ENCODE measurements around the gene SEMA4D. TPM values are rescaled to one million over a fixed set of nuclear protein-coding genes. Genes with fewer than 3 reads are reported as not detected.

The SEMA4D gene
- total RNA-seq, 1 donor = 0.72 TPM

- Histone ChIP-seq H3K4me1 (ENCODE audit: insufficient read depth, low read length) (no peaks in the 10 kb centered on the region), H3K4me3 (ENCODE audit: insufficient read depth, low read length) (no peak overlapping the region)
Observed at GRCh38 chr9:89400403-89401116, 97.4 kb downstream of the SEMA4D start.

GRCh38 chr9:89398621-89399020, 99.3 kb downstream of the SEMA4D start:
- no peaks in the 10 kb centered on the region for H3K36me3 ChIP-seq (ENCODE audit: insufficient read depth, low read length)
- H3K79me2 ChIP-seq (ENCODE audit: insufficient read depth, low read length) = no peaks in the 10 kb centered on the region

More at GRCh38 chr9:89400403-89401116, 97.4 kb downstream of the SEMA4D start:
- Histone ChIP-seq H3K79me2 (ENCODE audit: insufficient read depth, low read length) (no peaks in the 10 kb centered on the region), H2AFZ (ENCODE audit: low read length) (no peak overlapping the region), H3K4me2 (ENCODE audit: insufficient read depth, low read length) (no peak overlapping the region), H3K27ac (ENCODE audit: low read depth, low read length) (no peak overlapping the region), H3K27me3 (ENCODE audit: insufficient read depth, low read length) (no peaks in the 10 kb centered on the region), H4K20me1 (ENCODE audit: insufficient read depth, low read length) (no peaks in the 10 kb centered on the region), H3K36me3 (ENCODE audit: insufficient read depth, low read length) (no peaks in the 10 kb centered on the region), H3K9me3 (ENCODE audit: low read depth, low read length) (no peaks in the 10 kb centered on the region)
- no peak for DNase-seq (ENCODE audit: insufficient read length, low spot score, missing footprints)
- TF ChIP-seq CTCF (IDR thresholded peaks at IDR 0.05; ENCODE audit: extremely low read depth, low read depth, low read length) = no peak

GRCh38 chr9:89397471-89397870, 100.4 kb downstream of the SEMA4D start:
- H3K79me2 ChIP-seq (ENCODE audit: insufficient read depth, low read length) = no peaks in the 10 kb centered on the region
- no peaks in the 10 kb centered on the region for H3K4me1 ChIP-seq (ENCODE audit: insufficient read depth, low read length)
- no peak for TF ChIP-seq CTCF (IDR thresholded peaks at IDR 0.05; ENCODE audit: extremely low read depth, low read depth, low read length)
- no peaks in the 10 kb centered on the region for H3K36me3 ChIP-seq (ENCODE audit: insufficient read depth, low read length)
- H3K27ac ChIP-seq (ENCODE audit: low read depth, low read length) = no peak overlapping the region
- DNase-seq (ENCODE audit: insufficient read length, low spot score, missing footprints) = no peak
- H3K4me3 ChIP-seq (ENCODE audit: insufficient read depth, low read length) = no peak overlapping the region
- H3K4me2 ChIP-seq (ENCODE audit: insufficient read depth, low read length) = no peak overlapping the region
- H2AFZ ChIP-seq (ENCODE audit: low read length) = no peak overlapping the region
- H3K9me3 ChIP-seq (ENCODE audit: low read depth, low read length) = no peaks in the 10 kb centered on the region
- H4K20me1 ChIP-seq (ENCODE audit: insufficient read depth, low read length) = no peaks in the 10 kb centered on the region
- no peaks in the 10 kb centered on the region for H3K27me3 ChIP-seq (ENCODE audit: insufficient read depth, low read length)

More at GRCh38 chr9:89398621-89399020, 99.3 kb downstream of the SEMA4D start:
- DNase-seq (ENCODE audit: insufficient read length, low spot score, missing footprints) = no peak
- Histone ChIP-seq H3K9me3 (ENCODE audit: low read depth, low read length) (no peaks in the 10 kb centered on the region), H2AFZ (ENCODE audit: low read length) (no peak overlapping the region), H4K20me1 (ENCODE audit: insufficient read depth, low read length) (no peaks in the 10 kb centered on the region), H3K4me3 (ENCODE audit: insufficient read depth, low read length) (no peak overlapping the region), H3K27ac (ENCODE audit: low read depth, low read length) (no peak overlapping the region), H3K4me2 (ENCODE audit: insufficient read depth, low read length) (no peak overlapping the region), H3K27me3 (ENCODE audit: insufficient read depth, low read length) (no peaks in the 10 kb centered on the region), H3K4me1 (ENCODE audit: insufficient read depth, low read length) (no peaks in the 10 kb centered on the region)
- TF ChIP-seq CTCF (IDR thresholded peaks at IDR 0.05; ENCODE audit: extremely low read depth, low read depth, low read length) = no peak

GRCh38 chr9:89395931-89396710, 101.8 kb downstream of the SEMA4D start:
- Histone ChIP-seq H4K20me1 (ENCODE audit: insufficient read depth, low read length) (no peaks in the 10 kb centered on the region), H3K9me3 (ENCODE audit: low read depth, low read length) (no peaks in the 10 kb centered on the region), H3K79me2 (ENCODE audit: insufficient read depth, low read length) (no peaks in the 10 kb centered on the region), H3K27ac (ENCODE audit: low read depth, low read length) (no peak overlapping the region), H3K36me3 (ENCODE audit: insufficient read depth, low read length) (no peaks in the 10 kb centered on the region), H3K4me2 (ENCODE audit: insufficient read depth, low read length) (no peak overlapping the region), H3K27me3 (ENCODE audit: insufficient read depth, low read length) (no peaks in the 10 kb centered on the region), H2AFZ (ENCODE audit: low read length) (no peak overlapping the region), H3K4me3 (ENCODE audit: insufficient read depth, low read length) (no peak overlapping the region), H3K4me1 (ENCODE audit: insufficient read depth, low read length) (no peaks in the 10 kb centered on the region)
- TF ChIP-seq CTCF (IDR thresholded peaks at IDR 0.05; ENCODE audit: extremely low read depth, low read depth, low read length) = no peak
- peak; percentile 67 for DNase-seq (ENCODE audit: insufficient read length, low spot score, missing footprints)

Data from osteoblast (primary cell).